ENCODE results near the gene OLFM4. TPM values are rescaled to one million over a fixed set of nuclear protein-coding genes. Genes with fewer than 3 reads are reported as not detected.

The OLFM4 gene
- total and polyA plus RNA-seq, 4 donors: 0.39 to 38.8 (median 1.6) TPM

DNA sequence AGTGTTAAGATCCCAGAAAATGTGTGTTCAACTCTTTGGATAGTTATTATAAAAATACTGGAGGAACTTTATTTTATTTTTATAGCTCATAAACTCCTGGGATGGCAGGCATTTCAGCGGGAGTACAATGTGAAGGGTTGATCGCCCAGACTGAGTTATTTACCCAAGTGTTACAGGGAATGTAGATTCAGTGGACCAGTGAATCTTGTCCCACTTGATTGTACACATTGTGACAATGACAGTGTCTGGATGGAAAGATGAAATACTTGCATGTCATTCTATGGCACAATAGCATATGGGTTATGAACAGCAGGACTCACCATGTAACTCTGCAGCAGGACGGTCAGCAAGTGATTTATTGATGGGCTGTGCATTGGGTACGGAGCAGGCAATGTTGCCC lies 20.3 kb downstream of the OLFM4 start:
- 41 to 68% methylated on average over 4 of the region's 4 CpGs for WGBS, 2 donors
- intact Hi-C loops (cut with DNase I): no loop called here
- ATAC-seq (ENCODE audit: low FRiP score): no peak
- H3K36me3 ChIP-seq (ENCODE audit: control insufficient read depth in 1 of 2, insufficient read depth in 2 of 2, low read length in 1 of 2): no peaks in the 10 kb centered on the region
- peaks cover 2% of the 10 kb centered on the region for H3K9me3 ChIP-seq (ENCODE audit: control insufficient read depth, low read length)
- H3K27me3 ChIP-seq (ENCODE audit: control insufficient read depth in 1 of 2, insufficient read depth in 2 of 2, low read length in 1 of 2): peaks cover 0 to 1% of the 10 kb centered on the region in 2 donors
- DNase-seq: no peak
- no peak overlapping the region for H3K27ac ChIP-seq (ENCODE audit: low read depth in 1 of 2, low read length in 2 of 2)
- H3K4me3 ChIP-seq (ENCODE audit: low read length in 2 of 2): no peak overlapping the region
- H3K4me1 ChIP-seq (ENCODE audit: control insufficient read depth in 1 of 2, insufficient read depth in 2 of 2, low read length in 2 of 2): peaks cover 0 to 11% of the 10 kb centered on the region in 2 donors

DNA sequence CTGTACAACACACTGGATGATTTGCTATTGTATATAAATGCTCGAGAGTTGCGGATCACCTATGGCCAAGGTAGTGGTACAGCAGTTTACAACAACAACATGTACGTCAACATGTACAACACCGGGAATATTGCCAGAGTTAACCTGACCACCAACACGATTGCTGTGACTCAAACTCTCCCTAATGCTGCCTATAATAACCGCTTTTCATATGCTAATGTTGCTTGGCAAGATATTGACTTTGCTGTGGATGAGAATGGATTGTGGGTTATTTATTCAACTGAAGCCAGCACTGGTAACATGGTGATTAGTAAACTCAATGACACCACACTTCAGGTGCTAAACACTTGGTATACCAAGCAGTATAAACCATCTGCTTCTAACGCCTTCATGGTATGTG lies 21.5 kb downstream of the OLFM4 start:
- Histone ChIP-seq H3K4me1 (ENCODE audit: control insufficient read depth in 1 of 2, insufficient read depth in 2 of 2, low read length in 2 of 2) (peaks cover 0 to 5% of the 10 kb centered on the region in 2 donors), H3K27ac (ENCODE audit: low read depth in 1 of 2, low read length in 2 of 2) (no peak overlapping the region), H3K4me3 (ENCODE audit: low read length in 2 of 2) (no peak overlapping the region), H3K36me3 (ENCODE audit: control insufficient read depth in 1 of 2, insufficient read depth in 2 of 2, low read length in 1 of 2) (no peaks in the 10 kb centered on the region), H3K27me3 (ENCODE audit: control insufficient read depth in 1 of 2, insufficient read depth in 2 of 2, low read length in 1 of 2) (peaks cover 0 to 1% of the 10 kb centered on the region in 2 donors), H3K9me3 (ENCODE audit: control insufficient read depth, low read length) (peaks cover 2% of the 10 kb centered on the region)
- intact Hi-C loops (cut with DNase I): no loop called here
- ATAC-seq (ENCODE audit: low FRiP score) (no peak), DNase-seq (no peak)
- 91 to 93% methylated on average over 7 of the region's 7 CpGs for WGBS, 2 donors

DNA sequence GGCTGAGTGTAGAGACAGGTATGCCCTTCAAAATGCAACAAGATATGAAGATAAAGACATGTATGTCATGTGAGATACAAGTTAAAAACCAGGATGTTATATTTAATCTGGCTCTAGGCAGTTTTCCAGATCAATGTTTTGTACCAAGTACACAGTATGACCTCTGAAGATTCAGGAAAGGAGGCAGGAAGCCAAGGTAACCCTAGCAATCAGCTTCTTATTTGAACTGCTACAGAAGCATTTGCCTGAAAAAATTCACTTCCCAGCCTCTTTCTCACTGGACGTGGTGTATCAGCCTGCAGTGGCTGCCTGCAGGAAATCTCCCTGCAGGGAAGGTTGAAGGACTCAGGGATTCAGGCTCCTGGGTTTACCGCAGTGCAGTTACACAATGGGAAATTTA lies 24.1 kb downstream of the OLFM4 start:
- WGBS, 2 donors: 12 to 28% methylated on average over 2 of the region's 2 CpGs
- Histone ChIP-seq H3K4me1 (ENCODE audit: control insufficient read depth in 1 of 2, insufficient read depth in 2 of 2, low read length in 2 of 2) (peaks cover 0 to 5% of the 10 kb centered on the region in 2 donors), H3K27ac (ENCODE audit: low read depth in 1 of 2, low read length in 2 of 2) (no peak overlapping the region), H3K27me3 (ENCODE audit: control insufficient read depth in 1 of 2, insufficient read depth in 2 of 2, low read length in 1 of 2) (no peaks in the 10 kb centered on the region), H3K9me3 (ENCODE audit: control insufficient read depth, low read length) (peaks cover 2% of the 10 kb centered on the region), H3K36me3 (ENCODE audit: control insufficient read depth in 1 of 2, insufficient read depth in 2 of 2, low read length in 1 of 2) (no peaks in the 10 kb centered on the region), H3K4me3 (ENCODE audit: low read length in 2 of 2) (no peak overlapping the region)
- DNase-seq: no peak
- no peak for ATAC-seq (ENCODE audit: low FRiP score)
- intact Hi-C loops (cut with DNase I): no loop called here

DNA sequence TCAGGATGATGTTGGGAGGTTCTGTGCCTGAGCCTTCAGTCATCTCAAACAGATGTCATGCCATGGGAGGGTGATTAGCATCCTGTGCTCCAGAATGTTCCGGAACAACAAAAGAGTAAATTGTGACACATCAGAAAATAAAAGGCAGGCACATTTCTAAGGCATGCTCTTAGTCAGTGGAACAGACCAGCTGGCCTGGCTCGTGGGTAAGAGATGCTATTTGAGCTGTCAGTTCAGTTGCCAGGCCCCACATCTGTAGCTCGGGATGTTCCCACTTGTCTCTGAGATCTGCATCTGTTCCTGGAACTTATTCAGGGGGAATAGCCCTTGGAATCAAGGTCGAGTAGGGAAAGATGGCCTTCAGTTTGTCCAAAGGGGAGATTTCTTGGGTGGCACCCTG lies 26.0 kb downstream of the OLFM4 start:
- Histone ChIP-seq H3K27me3 (ENCODE audit: control insufficient read depth in 1 of 2, insufficient read depth in 2 of 2, low read length in 1 of 2) (no peaks in the 10 kb centered on the region), H3K4me1 (ENCODE audit: control insufficient read depth in 1 of 2, insufficient read depth in 2 of 2, low read length in 2 of 2) (peaks cover 0 to 5% of the 10 kb centered on the region in 2 donors), H3K4me3 (ENCODE audit: low read length in 2 of 2) (no peak overlapping the region), H3K27ac (ENCODE audit: low read depth in 1 of 2, low read length in 2 of 2) (no peak overlapping the region), H3K36me3 (ENCODE audit: control insufficient read depth in 1 of 2, insufficient read depth in 2 of 2, low read length in 1 of 2) (no peaks in the 10 kb centered on the region), H3K9me3 (ENCODE audit: control insufficient read depth, low read length) (peaks cover 3% of the 10 kb centered on the region)
- DNase-seq (no peak), ATAC-seq (ENCODE audit: low FRiP score) (no peak)
- intact Hi-C loops (cut with DNase I): no loop called here
- WGBS, 2 donors: 90 to 96% methylated on average over 4 of the region's 4 CpGs

DNA sequence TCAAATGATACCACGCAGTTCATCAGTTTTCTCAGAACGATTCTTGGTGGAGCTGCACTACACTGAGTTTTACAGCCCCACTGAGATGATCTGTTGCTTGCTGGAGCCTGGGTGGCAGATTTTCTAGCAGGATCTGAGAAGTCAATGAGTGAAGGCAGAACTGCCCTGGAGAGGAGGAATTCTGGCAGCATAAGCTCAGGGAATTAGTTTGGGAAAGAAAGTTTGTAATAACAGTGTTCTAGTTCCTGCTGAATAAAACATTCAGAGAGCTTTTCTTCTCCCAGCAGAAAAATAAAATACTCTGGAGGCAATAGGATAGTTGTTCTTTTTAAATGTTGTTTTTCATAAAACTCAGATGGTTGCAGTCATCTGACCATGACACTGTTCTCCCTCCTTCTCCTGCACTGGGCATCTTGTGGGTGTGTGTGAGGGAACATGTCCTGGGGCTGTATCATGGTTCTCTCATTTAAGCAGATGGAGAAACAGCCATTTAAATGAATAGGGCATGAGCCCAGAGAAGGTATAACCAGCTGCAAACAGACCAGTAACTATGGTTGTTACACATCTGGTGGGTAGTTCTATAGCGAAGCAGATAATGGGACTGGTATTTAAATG lies 29.6 kb downstream of the OLFM4 start:
- no peak overlapping the region for H3K27ac ChIP-seq (ENCODE audit: low read depth in 1 of 2, low read length in 2 of 2)
- intact Hi-C loops (cut with DNase I): no loop called here
- ATAC-seq (ENCODE audit: low FRiP score): no peak
- H3K27me3 ChIP-seq (ENCODE audit: control insufficient read depth in 1 of 2, insufficient read depth in 2 of 2, low read length in 1 of 2): no peaks in the 10 kb centered on the region
- H3K36me3 ChIP-seq (ENCODE audit: control insufficient read depth in 1 of 2, insufficient read depth in 2 of 2, low read length in 1 of 2): no peaks in the 10 kb centered on the region
- no peak overlapping the region for H3K4me3 ChIP-seq (ENCODE audit: low read length in 2 of 2)
- H3K9me3 ChIP-seq (ENCODE audit: control insufficient read depth, low read length): peaks cover 3% of the 10 kb centered on the region
- no peak for DNase-seq
- H3K4me1 ChIP-seq (ENCODE audit: control insufficient read depth in 1 of 2, insufficient read depth in 2 of 2, low read length in 2 of 2): no peaks in the 10 kb centered on the region
- WGBS, 2 donors: 59 to 65% methylated on average over 3 of the region's 3 CpGs

DNA sequence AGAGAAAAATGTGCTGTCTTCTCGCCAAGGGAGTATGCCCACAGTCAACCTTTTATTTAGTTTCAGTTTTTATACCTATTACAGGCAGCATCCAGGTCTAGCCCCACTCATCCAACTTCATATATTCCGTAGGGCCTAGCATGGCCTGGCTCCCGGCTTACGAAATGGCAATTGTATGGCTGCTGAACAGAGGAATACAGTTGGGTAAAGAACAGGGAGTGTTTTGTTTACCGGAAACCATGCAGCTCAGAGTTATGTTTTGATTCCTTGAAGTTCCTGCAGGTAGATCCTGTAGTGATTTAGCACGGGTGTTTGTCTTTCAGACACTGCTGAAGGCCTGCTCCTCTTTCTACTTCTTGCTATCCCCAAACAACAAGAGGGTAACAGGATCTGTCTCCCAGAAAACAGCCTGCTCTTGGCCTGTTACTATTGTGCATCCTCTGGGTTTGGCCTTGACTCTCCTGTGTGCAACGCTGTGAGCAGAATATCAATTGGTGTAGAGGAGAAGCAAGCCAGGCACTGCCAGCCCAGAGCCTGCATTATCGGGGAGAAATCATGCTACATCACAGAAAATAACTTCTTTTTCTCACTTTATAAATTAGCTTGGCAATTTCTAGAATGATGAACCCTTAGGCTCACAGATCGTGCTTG lies 32.4 kb downstream of the OLFM4 start:
- intact Hi-C loops (cut with DNase I): no loop called here
- Histone ChIP-seq H3K4me1 (ENCODE audit: control insufficient read depth in 1 of 2, insufficient read depth in 2 of 2, low read length in 2 of 2) (no peaks in the 10 kb centered on the region), H3K27me3 (ENCODE audit: control insufficient read depth in 1 of 2, insufficient read depth in 2 of 2, low read length in 1 of 2) (no peaks in the 10 kb centered on the region), H3K9me3 (ENCODE audit: control insufficient read depth, low read length) (peaks cover 2% of the 10 kb centered on the region), H3K36me3 (ENCODE audit: control insufficient read depth in 1 of 2, insufficient read depth in 2 of 2, low read length in 1 of 2) (no peaks in the 10 kb centered on the region), H3K4me3 (ENCODE audit: low read length in 2 of 2) (no peak overlapping the region), H3K27ac (ENCODE audit: low read depth in 1 of 2, low read length in 2 of 2) (no peak overlapping the region)
- 86 to 96% methylated on average over 9 of the region's 9 CpGs for WGBS, 2 donors
- DNase-seq (no peak), ATAC-seq (ENCODE audit: low FRiP score) (no peak)

DNA sequence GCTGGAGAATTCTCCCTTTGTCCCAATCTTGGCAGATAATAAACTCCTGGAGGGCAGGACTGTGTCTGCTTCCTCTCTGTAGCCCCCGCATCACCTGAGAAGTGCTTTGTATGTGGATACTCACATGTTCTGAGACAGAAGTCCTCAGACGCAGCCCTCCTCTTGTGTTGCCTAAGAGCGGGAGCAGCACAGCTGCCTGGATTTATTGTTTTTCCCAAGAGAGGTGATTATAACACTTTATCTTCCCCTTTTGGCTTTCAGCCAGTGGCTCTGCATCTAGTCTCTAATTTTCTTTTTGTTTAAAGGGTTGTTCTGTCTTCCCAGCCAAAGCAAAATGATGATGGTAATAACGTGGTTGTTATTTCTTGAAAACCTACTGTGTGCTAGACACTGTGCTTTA lies 36.1 kb downstream of the OLFM4 start:
- no peak overlapping the region for H3K4me3 ChIP-seq (ENCODE audit: low read length in 2 of 2)
- no peaks in the 10 kb centered on the region for H3K4me1 ChIP-seq (ENCODE audit: control insufficient read depth in 1 of 2, insufficient read depth in 2 of 2, low read length in 2 of 2)
- intact Hi-C loops (cut with DNase I): no loop called here
- H3K36me3 ChIP-seq (ENCODE audit: control insufficient read depth in 1 of 2, insufficient read depth in 2 of 2, low read length in 1 of 2): no peaks in the 10 kb centered on the region
- no peaks in the 10 kb centered on the region for H3K27me3 ChIP-seq (ENCODE audit: control insufficient read depth in 1 of 2, insufficient read depth in 2 of 2, low read length in 1 of 2)
- peaks cover 1% of the 10 kb centered on the region for H3K9me3 ChIP-seq (ENCODE audit: control insufficient read depth, low read length)
- H3K27ac ChIP-seq (ENCODE audit: low read depth in 1 of 2, low read length in 2 of 2): no peak overlapping the region
- WGBS, 2 donors: 68 to 72% methylated on average over 4 of the region's 4 CpGs
- DNase-seq (no peak), ATAC-seq (ENCODE audit: low FRiP score) (no peak)

DNA sequence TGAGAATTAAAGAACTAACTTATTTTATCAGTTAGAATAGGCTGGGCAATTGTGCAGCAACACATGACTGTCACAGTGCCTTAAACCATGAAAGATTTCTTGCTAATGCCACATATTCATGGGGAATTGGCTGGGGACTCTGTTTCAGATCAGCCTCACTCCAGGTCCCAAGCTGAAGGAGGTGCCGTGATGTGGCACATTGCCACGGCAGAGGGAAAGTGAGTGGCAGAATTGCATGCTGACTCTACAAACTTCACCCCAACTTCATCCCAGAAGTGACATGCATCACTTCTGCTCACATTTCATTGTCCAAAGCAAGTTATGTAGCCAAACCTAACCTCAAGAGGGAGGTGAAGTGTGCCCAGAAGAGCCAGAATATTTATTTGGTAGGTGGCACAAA lies 37.8 kb downstream of the OLFM4 start:
- no peaks in the 10 kb centered on the region for H3K4me1 ChIP-seq (ENCODE audit: control insufficient read depth in 1 of 2, insufficient read depth in 2 of 2, low read length in 2 of 2)
- H3K27ac ChIP-seq (ENCODE audit: low read depth in 1 of 2, low read length in 2 of 2): no peak overlapping the region
- WGBS, 2 donors: 43 to 75% methylated on average over 2 of the region's 2 CpGs
- H3K4me3 ChIP-seq (ENCODE audit: low read length in 2 of 2): no peak overlapping the region
- H3K9me3 ChIP-seq (ENCODE audit: control insufficient read depth, low read length): peaks cover 1% of the 10 kb centered on the region
- intact Hi-C loops (cut with DNase I): no loop called here
- H3K36me3 ChIP-seq (ENCODE audit: control insufficient read depth in 1 of 2, insufficient read depth in 2 of 2, low read length in 1 of 2): no peaks in the 10 kb centered on the region
- DNase-seq: no peak
- no peak for ATAC-seq (ENCODE audit: low FRiP score)
- no peaks in the 10 kb centered on the region for H3K27me3 ChIP-seq (ENCODE audit: control insufficient read depth in 1 of 2, insufficient read depth in 2 of 2, low read length in 1 of 2)
